ENCODE data around the gene POLDIP2. TPM values are rescaled to one million over a fixed set of nuclear protein-coding genes. Genes with fewer than 3 reads are reported as not detected.

POLDIP2 gene
- total RNA-seq, 6 experiments from 2014 or later = 92.5 to 156 (median 130) TPM

- TF ChIP-seq CTCF (IDR thresholded peaks at IDR 0.05) (no peak), POLR2A (IDR thresholded peaks at IDR 0.05) (no peak)
- Histone ChIP-seq H3K4me3 (peak overlapping the region; percentile 94 to 96 (median 95)), H3K36me3 (peaks cover 0 to 22% (median 3%) of the 10 kb centered on the region in 4 donors), H3K27me3 (no peaks in the 10 kb centered on the region), H3K9me3 (no peaks in the 10 kb centered on the region), H3K4me1 (peaks cover 0 to 34% (median 11%) of the 10 kb centered on the region in 4 donors), H3K27ac (peak overlapping the region; percentile 66 to 95 (median 85))
- DNase-seq (no peak), ATAC-seq (no peak)
- 4% methylated on average over 14 of the region's 18 CpGs for whole genome bisulfite sequencing (ENCODE audit: insufficient coverage, low coverage, low lambda C conversion rate, missing lambda C conversion rate)
- intact Hi-C loops (cut with DNase I) = no loop called here
Measured at GRCh38 chr17:28334666-28335200, 22.6 kb downstream of the POLDIP2 start.

- H3K27ac ChIP-seq = no peak overlapping the region
- peaks cover 0 to 34% (median 11%) of the 10 kb centered on the region in 4 donors for H3K4me1 ChIP-seq
- H3K36me3 ChIP-seq = peaks cover 0 to 23% (median 7%) of the 10 kb centered on the region in 4 donors
- H3K9me3 ChIP-seq = no peaks in the 10 kb centered on the region
- intact Hi-C loops (cut with DNase I) = no loop called here
- WGBS (ENCODE audit: insufficient coverage, low coverage, low lambda C conversion rate, missing lambda C conversion rate) = 49% methylated on average over 6 of the region's 6 CpGs
- no peak for DNase-seq
- TF ChIP-seq CTCF (IDR thresholded peaks at IDR 0.05) (no peak), POLR2A (IDR thresholded peaks at IDR 0.05) (no peak)
- no peaks in the 10 kb centered on the region for H3K27me3 ChIP-seq
- H3K4me3 ChIP-seq = peak overlapping the region; percentile 94 to 96 (median 95)
- no peak for ATAC-seq
Measured at GRCh38 chr17:28334171-28334570, 23.2 kb downstream of the POLDIP2 start.

GRCh38 chr17:28333083-28333746 lies 24.1 kb downstream of the POLDIP2 start:
- H3K27ac ChIP-seq = no peak overlapping the region
- H3K4me1 ChIP-seq = peaks cover 0 to 33% (median 11%) of the 10 kb centered on the region in 4 donors
- no peaks in the 10 kb centered on the region for H3K9me3 ChIP-seq
- peaks cover 0 to 31% (median 13%) of the 10 kb centered on the region in 4 donors for H3K36me3 ChIP-seq
- H3K4me3 ChIP-seq = no peak overlapping the region
- 55% methylated on average over 1 of the region's 1 CpG for WGBS (ENCODE audit: insufficient coverage, low coverage, low lambda C conversion rate, missing lambda C conversion rate)
- H3K27me3 ChIP-seq = no peaks in the 10 kb centered on the region
- DNase-seq (peak in 1 of 3 donors; percentile 40), ATAC-seq (no peak)
- intact Hi-C loops (cut with DNase I) = no loop called here
- TF ChIP-seq CTCF (IDR thresholded peaks at IDR 0.05) (no peak), POLR2A (IDR thresholded peaks at IDR 0.05) (no peak)

GRCh38 chr17:28331891-28332420 lies 25.4 kb downstream of the POLDIP2 start:
- intact Hi-C loops (cut with DNase I) = no loop called here
- no peak for TF ChIP-seq POLR2A (IDR thresholded peaks at IDR 0.05)
- no peak for TF ChIP-seq CTCF (IDR thresholded peaks at IDR 0.05)
- no peaks in the 10 kb centered on the region for H3K9me3 ChIP-seq

More at GRCh38 chr17:28331891-28332420, 25.4 kb downstream of the POLDIP2 start:
- Histone ChIP-seq H3K27ac (no peak overlapping the region), H3K4me3 (no peak overlapping the region), H3K27me3 (no peaks in the 10 kb centered on the region), H3K4me1 (peaks cover 0 to 20% (median 5%) of the 10 kb centered on the region in 4 donors), H3K36me3 (peaks cover 0 to 44% (median 17%) of the 10 kb centered on the region in 4 donors)
- DNase-seq (peak in 1 of 3 donors; percentile 15), ATAC-seq (no peak)
- 72% methylated on average over 5 of the region's 6 CpGs for WGBS (ENCODE audit: insufficient coverage, low coverage, low lambda C conversion rate, missing lambda C conversion rate)
